Bronchial epithelial cell (primary cell): ENCODE data around the gene FGF5. TPM values are rescaled to one million over a fixed set of nuclear protein-coding genes. Genes with fewer than 3 reads are reported as not detected.

Experiments
- DNase-seq: peaks from one replicate; pipeline ENCODE4 v3.0.0-alpha.2; 2010; ENCODE audit warnings: low read depth
- FAIRE-seq: peaks from 2 replicates; lab custom pipeline; 2011; peaks lifted over from hg19 to GRCh38; lab: Jason Lieb, UNC
- H3K27me3 ChIP-seq: 2 replicates; pipeline ENCODE4 v1.5.1; 2011; ENCODE audit warnings: low read length; ENCODE audit not compliant: control insufficient read depth, insufficient read depth
- H3K36me3 ChIP-seq: 2 replicates; pipeline ENCODE4 v1.5.1; 2011; ENCODE audit warnings: low read length; ENCODE audit not compliant: control insufficient read depth, insufficient read depth
- H3K4me3 ChIP-seq: 2 replicates; pipeline ENCODE4 v1.5.1; 2011; ENCODE audit warnings: mild to moderate bottlenecking, low read depth, low read length, control low read depth
- CTCF ChIP-seq: IDR thresholded peaks from 2 replicates; pipeline ENCODE4 v1.5.1; 2011; ENCODE audit warnings: mild to moderate bottlenecking, moderate library complexity, low read length, control low read depth, inconsistent platforms; ENCODE audit not compliant: insufficient read depth, severe bottlenecking
- total RNA-seq: library from RNA; depleted of rRNA; stranded (reverse); fragments of >200 nt; gene quantifications from 2 replicates; pipeline ENCODE4 v1.2.1, GENCODE V29; 2014

FGF5 gene
- total RNA-seq, 1 donor from 2014 or later, result 1.3 TPM

DNA sequence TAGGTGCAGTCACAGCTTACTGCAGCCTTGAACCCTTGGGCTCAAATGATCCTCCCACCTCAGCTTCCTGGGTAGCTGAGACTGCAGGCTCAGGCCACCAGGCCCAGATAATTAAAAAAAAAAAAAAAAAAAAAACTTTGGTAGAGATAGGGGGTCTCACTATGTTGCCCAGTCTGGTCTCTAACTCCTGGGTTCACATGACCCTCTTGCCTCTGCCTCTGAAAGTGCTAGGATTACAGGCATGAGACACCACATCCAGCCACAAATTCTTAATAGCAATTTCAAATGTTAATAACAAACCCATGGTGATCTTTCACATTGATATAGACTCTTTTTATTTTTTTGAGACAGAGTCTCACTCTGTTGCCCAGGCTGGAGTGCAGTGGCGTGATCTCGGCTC is 12.3 kb upstream of the FGF5 start:
- no peak for TF ChIP-seq CTCF
- no peaks in the 10 kb centered on the region for H3K36me3 ChIP-seq
- DNase-seq (no peak), FAIRE-seq (no peak)
- H3K4me3 ChIP-seq, result no peak overlapping the region
- no peaks in the 10 kb centered on the region for H3K27me3 ChIP-seq

DNA sequence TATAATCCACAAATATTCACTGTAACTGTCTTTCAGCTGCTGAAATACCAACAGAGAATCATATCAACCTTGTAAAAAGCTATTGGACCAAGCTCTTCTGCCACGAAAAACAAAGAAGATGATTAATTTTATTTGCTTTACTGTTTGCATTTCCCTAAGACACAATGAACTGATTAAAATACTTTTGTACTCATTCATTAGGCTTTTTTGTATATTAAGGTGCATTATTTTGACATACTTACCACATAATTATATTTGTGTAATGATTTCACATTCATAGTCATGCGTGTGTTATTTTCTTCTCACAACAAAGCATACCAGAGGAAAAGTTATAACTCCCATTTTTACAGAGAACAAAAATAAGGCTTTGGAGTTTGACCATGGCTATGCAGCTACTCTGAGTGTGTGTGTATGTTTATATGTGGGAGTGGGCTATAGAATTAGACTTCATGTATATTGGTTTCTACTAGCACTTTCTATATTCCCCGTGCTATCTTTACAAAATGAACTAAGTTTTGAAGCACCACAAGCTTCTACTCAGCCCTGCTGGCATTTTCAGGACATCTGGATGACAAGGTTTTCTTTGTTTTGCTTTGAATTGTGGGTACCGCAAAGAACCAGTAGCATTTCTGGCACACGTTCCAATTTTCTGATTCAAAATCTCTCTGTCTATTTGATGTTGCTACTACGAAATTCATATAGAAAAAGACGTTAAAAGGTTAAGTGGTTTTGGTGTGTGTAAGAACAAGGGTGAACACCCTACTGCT is 11.0 kb upstream of the FGF5 start:
- TF ChIP-seq CTCF, result no peak
- Histone ChIP-seq H3K36me3 (no peaks in the 10 kb centered on the region), H3K27me3 (no peaks in the 10 kb centered on the region), H3K4me3 (no peak overlapping the region)
- no peak for DNase-seq
- FAIRE-seq, result no peak

- Histone ChIP-seq H3K36me3 (no peaks in the 10 kb centered on the region), H3K27me3 (no peaks in the 10 kb centered on the region), H3K4me3 (no peak overlapping the region)
- no peak for FAIRE-seq
- no peak for TF ChIP-seq CTCF
- DNase-seq, result no peak
These were observed 8.6 kb upstream of the FGF5 start for GRCh38 chr4:80257851-80258250.

DNA sequence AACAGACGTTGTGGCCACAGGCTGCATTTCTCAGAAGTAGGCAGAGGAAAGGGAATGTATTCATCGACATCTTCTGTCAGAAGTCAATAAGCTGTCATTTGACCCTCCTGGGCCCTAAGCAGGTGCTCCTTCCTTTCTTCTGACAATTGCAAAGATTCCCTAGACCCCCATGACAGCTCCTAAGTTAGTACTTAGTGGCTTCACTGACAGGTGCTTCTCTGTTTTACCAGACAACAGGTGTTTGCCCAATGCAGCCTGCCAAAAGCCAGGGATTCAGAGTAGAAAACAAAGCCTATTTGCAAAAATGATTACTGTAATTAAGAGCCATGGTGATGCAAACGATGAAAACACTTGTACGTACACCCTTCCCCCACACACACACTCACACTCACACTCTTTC is 7.5 kb upstream of the FGF5 start:
- TF ChIP-seq CTCF, result no peak
- H3K36me3 ChIP-seq, result no peaks in the 10 kb centered on the region
- FAIRE-seq (no peak), DNase-seq (no peak)
- no peak overlapping the region for H3K4me3 ChIP-seq
- no peaks in the 10 kb centered on the region for H3K27me3 ChIP-seq

- no peaks in the 10 kb centered on the region for H3K27me3 ChIP-seq
- H3K4me3 ChIP-seq, result no peak overlapping the region
- no peak for TF ChIP-seq CTCF
- DNase-seq (no peak), FAIRE-seq (no peak)
- H3K36me3 ChIP-seq, result no peaks in the 10 kb centered on the region
These were observed 6.6 kb upstream of the FGF5 start for GRCh38 chr4:80259817-80260216.

- no peak overlapping the region for H3K4me3 ChIP-seq
- no peaks in the 10 kb centered on the region for H3K27me3 ChIP-seq
- DNase-seq (no peak), FAIRE-seq (no peak)
- no peaks in the 10 kb centered on the region for H3K36me3 ChIP-seq
- TF ChIP-seq CTCF, result no peak
These were observed 4.4 kb upstream of the FGF5 start for GRCh38 chr4:80261989-80262600.
